Measurements from ENCODE around the gene SKOR2. TPM values are rescaled to one million over a fixed set of nuclear protein-coding genes. Genes with fewer than 3 reads are reported as not detected.

Gene SKOR2, protein sequence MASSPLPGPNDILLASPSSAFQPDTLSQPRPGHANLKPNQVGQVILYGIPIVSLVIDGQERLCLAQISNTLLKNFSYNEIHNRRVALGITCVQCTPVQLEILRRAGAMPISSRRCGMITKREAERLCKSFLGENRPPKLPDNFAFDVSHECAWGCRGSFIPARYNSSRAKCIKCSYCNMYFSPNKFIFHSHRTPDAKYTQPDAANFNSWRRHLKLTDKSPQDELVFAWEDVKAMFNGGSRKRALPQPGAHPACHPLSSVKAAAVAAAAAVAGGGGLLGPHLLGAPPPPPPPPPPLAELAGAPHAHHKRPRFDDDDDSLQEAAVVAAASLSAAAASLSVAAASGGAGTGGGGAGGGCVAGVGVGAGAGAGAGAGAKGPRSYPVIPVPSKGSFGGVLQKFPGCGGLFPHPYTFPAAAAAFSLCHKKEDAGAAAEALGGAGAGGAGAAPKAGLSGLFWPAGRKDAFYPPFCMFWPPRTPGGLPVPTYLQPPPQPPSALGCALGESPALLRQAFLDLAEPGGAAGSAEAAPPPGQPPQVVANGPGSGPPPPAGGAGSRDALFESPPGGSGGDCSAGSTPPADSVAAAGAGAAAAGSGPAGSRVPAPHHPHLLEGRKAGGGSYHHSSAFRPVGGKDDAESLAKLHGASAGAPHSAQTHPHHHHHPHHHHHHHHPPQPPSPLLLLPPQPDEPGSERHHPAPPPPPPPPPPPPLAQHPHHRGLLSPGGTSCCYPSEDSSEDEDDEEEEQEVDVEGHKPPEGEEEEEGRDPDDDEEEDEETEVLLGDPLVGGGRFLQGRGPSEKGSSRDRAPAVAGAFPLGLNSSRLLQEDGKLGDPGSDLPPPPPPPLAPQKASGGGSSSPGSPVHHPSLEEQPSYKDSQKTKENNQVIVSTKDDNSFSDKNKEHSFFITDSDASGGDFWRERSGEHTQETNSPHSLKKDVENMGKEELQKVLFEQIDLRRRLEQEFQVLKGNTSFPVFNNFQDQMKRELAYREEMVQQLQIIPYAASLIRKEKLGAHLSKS
- not detected in 5 replicates for total RNA-seq (2022; extraction: Qiagen RNA extraction)

DNA sequence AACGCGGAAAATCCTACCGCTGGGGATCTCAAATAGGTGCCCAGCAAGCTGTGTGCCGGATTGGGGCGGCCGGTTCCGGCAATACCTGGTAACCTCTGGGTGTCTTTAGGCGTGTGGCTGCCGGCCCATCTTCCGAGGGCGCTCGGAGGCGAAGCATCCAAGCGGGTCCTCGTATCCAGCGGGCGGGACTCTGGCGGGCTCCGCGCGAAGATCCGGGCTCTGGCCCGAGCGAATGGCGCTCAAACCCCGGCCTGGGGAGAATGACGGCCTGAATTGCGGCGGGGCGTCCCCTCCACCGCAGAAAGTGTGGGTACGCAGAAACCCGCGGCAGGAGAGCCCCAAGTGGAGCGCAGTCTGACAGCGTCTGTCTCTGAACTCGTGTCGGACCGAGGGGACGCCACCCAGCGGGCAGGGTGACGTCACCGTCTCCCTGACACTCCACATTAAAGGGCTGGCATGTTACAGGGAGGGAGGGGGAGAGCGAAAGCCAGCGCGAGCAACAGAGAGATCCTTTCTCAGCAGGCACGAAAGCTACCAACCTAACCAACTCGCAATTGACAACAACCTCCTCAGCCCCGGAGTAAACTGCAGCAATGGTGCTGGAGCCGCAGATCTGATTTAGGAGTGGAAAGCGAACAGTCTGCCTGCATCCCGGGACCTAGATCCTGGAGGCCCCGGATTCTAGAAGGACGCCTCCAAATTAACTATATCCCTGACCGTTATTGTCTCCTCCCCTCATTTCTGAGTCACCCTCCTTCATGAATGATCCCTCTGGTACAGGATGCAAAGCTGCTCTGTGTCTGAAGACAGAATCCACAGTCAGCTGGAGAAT, at the start of gene SKOR2:
TSS of gene SKOR2 (minus strand) at position 372 of the 832 bp plus-strand sequence. CDS start 2,477 bp downstream, outside the sequence.

GRCh38 chr18:47175898-47176575, 75.4 kb downstream of the SKOR2 start, which contains the start of gene IER3IP1:
IER3IP1 (minus strand) TSS chr18:47176364; CDS start chr18:47176277, 87 bp downstream.

Other genes with a start within 250 kb of the SKOR2 start
- gene ELOA2, start 216.0 kb downstream of the SKOR2 start, total RNA-seq (2022; extraction: Qiagen RNA extraction): not detected in 5 replicates
- 8.3 to 11.7 TPM (median 9.0 TPM) in 5 replicates for gene HDHD2, start 101.2 kb downstream of the SKOR2 start, total RNA-seq (2022; extraction: Qiagen RNA extraction)
- gene IER3IP1, start 75.3 kb downstream of the SKOR2 start, total RNA-seq (2022; extraction: Qiagen RNA extraction): 16.8 to 22.9 TPM (median 18.3 TPM) in 5 replicates